ENCODE measurements around the gene BLOC1S2. TPM values are rescaled to one million over a fixed set of nuclear protein-coding genes. Genes with fewer than 3 reads are reported as not detected.

Gene BLOC1S2
- total and polyA plus RNA-seq, 2 of the 8 experiments (the other 6 are each of a cell fraction or from before 2014, with no cell fraction given), result 25.1 to 50.6 TPM

GRCh38 chr10:100297242-100297641 is 10.8 kb upstream of the BLOC1S2 start (continued):
- TF ChIP-seq GABPA (IDR thresholded peaks at IDR 0.05; ENCODE audit: borderline replicate concordance, insufficient read depth, low read length) (no peak), SUZ12 (IDR thresholded peaks at IDR 0.05; ENCODE audit: low read length) (no peak), EGR1 (IDR thresholded peaks at IDR 0.05; ENCODE audit: borderline replicate concordance, low read depth, low read length) (no peak), SIX5 (IDR thresholded peaks at IDR 0.05; ENCODE audit: low read depth, low read length) (no peak), SIN3A (conservative IDR thresholded peaks at IDR 0.05 in 1 of 2, IDR thresholded peaks at IDR 0.05 in 1 of 2; ENCODE audit: low read depth in 1 of 2, low read length in 2 of 2) (no peak)
